HEK293 (cell line): ENCODE data around the gene NPFF.
A peak's percentile ranks its signal among the peaks of the same experiment; 100 is the strongest.

ENCODE experiments used
- CTCF ChIA-PET: fragments of 350-600 bp; formaldehyde crosslinking; extraction: SDS; loops from one replicate; lab custom pipeline; 2021; ENCODE audit warnings: antibody characterized with exemption; lab: Yijun Ruan, JAX
- POLR2A ChIA-PET: fragments of 300-600 bp; formaldehyde crosslinking; extraction: SDS; loops from one replicate; lab custom pipeline; 2020; ENCODE audit warnings: antibody characterized with exemption, inconsistent platforms; lab: Yijun Ruan, JAX
- H3K27ac ChIP-seq: fragments of 200-500 bp; sonication (Bioruptor generic); 2 replicates; pipeline ENCODE4 v1.5.1; 2014; ENCODE audit warnings: low read depth, low read length, control low read depth, inconsistent platforms; ENCODE audit errors: extremely low read depth
- H3K36me3 ChIP-seq, 2 experiments: fragments of 200-500 bp in 1 of 2; sonication (Bioruptor generic) in 1 of 2; 1 replicate in 1 of 2; 2 replicates in 1 of 2; pipeline ENCODE4 v1.5.1; 2014 to 2017; ENCODE audit warnings: inconsistent platforms in 2 of 2, low read length in 2 of 2; ENCODE audit not compliant: control insufficient read depth in 2 of 2, insufficient read depth in 1 of 2
- H3K4me1 ChIP-seq: fragments of 200-500 bp; sonication (Bioruptor generic); 2 replicates; pipeline ENCODE4 v1.5.1; 2014; ENCODE audit warnings: mild to moderate bottlenecking, low read length, inconsistent platforms; ENCODE audit not compliant: control insufficient read depth, insufficient read depth
- H3K4me3 ChIP-seq: 2 replicates; pipeline ENCODE4 v1.5.1; 2011; ENCODE audit warnings: low read depth, mild to moderate bottlenecking, control low read depth, low read length, moderate library complexity
- H3K9me3 ChIP-seq: fragments of 200-500 bp; sonication (Bioruptor generic); 2 replicates; pipeline ENCODE4 v1.5.1; 2014; ENCODE audit warnings: low read depth, low read length, inconsistent platforms; ENCODE audit not compliant: control insufficient read depth, insufficient read depth
- ATF2 ChIP-seq: fragments of 450-650 bp; formaldehyde crosslinking; IDR thresholded peaks from 2 replicates; pipeline ENCODE4 v1.5.1; 2016; ENCODE audit warnings: missing biosample characterization, missing genetic modification characterization, low read depth
- CTCF ChIP-seq: fragments of 450-650 bp; formaldehyde crosslinking; IDR thresholded peaks from 2 replicates; pipeline ENCODE4 v1.5.1; 2016; ENCODE audit warnings: missing biosample characterization, missing genetic modification characterization
- KLF7 ChIP-seq: fragments of 450-650 bp; formaldehyde crosslinking; IDR thresholded peaks from 2 replicates; pipeline ENCODE4 v1.5.1; 2016; ENCODE audit warnings: missing biosample characterization, missing genetic modification characterization, borderline replicate concordance
- MZF1 ChIP-seq: fragments of 450-650 bp; formaldehyde crosslinking; IDR thresholded peaks from 2 replicates; pipeline ENCODE4 v1.5.1; 2017; ENCODE audit warnings: missing biosample characterization, missing genetic modification characterization, borderline replicate concordance
- PRDM1 ChIP-seq: fragments of 450-650 bp; formaldehyde crosslinking; IDR thresholded peaks from 2 replicates; pipeline ENCODE4; 2016; ENCODE audit warnings: missing biosample characterization, missing genetic modification characterization
- SCRT2 ChIP-seq: fragments of 450-650 bp; formaldehyde crosslinking; IDR thresholded peaks from 2 replicates; pipeline ENCODE4 v1.5.1; 2016; ENCODE audit warnings: missing biosample characterization, missing genetic modification characterization
- ZFHX2 ChIP-seq: fragments of 450-650 bp; formaldehyde crosslinking; conservative IDR thresholded peaks from 2 replicates; pipeline ENCODE4 v1.5.1; 2016; ENCODE audit warnings: missing biosample characterization, missing genetic modification characterization
- ZFP69B ChIP-seq: fragments of 450-650 bp; formaldehyde crosslinking; IDR thresholded peaks from 2 replicates; pipeline ENCODE4 v1.5.1; 2016; ENCODE audit warnings: missing biosample characterization, missing genetic modification characterization
- ZIC2 ChIP-seq: fragments of 450-650 bp; formaldehyde crosslinking; IDR thresholded peaks from 2 replicates; pipeline ENCODE4 v1.5.1; 2016; ENCODE audit warnings: missing biosample characterization, missing genetic modification characterization
- ZNF10 ChIP-seq: fragments of 450-650 bp; formaldehyde crosslinking; IDR thresholded peaks from 2 replicates; pipeline ENCODE4 v1.5.1; 2017; ENCODE audit warnings: missing biosample characterization, missing genetic modification characterization
- ZNF155 ChIP-seq: fragments of 450-650 bp; formaldehyde crosslinking; IDR thresholded peaks from 2 replicates; pipeline ENCODE4 v1.5.1; 2016; ENCODE audit warnings: missing biosample characterization, missing genetic modification characterization
- ZNF19 ChIP-seq: fragments of 450-650 bp; formaldehyde crosslinking; IDR thresholded peaks from 2 replicates; pipeline ENCODE4; 2016; ENCODE audit warnings: missing biosample characterization, missing genetic modification characterization, low read depth
- ZNF223 ChIP-seq: fragments of 450-650 bp; formaldehyde crosslinking; IDR thresholded peaks from 2 replicates; pipeline ENCODE4 v1.5.1; 2016; ENCODE audit warnings: missing biosample characterization, missing genetic modification characterization
- ZNF248 ChIP-seq: fragments of 450-650 bp; formaldehyde crosslinking; IDR thresholded peaks from 2 replicates; pipeline ENCODE4 v1.5.1; 2017; ENCODE audit warnings: missing biosample characterization, missing genetic modification characterization
- ZNF341 ChIP-seq: fragments of 450-650 bp; formaldehyde crosslinking; IDR thresholded peaks from 2 replicates; pipeline ENCODE4; 2016; ENCODE audit warnings: low read depth, missing biosample characterization, missing genetic modification characterization
- ZNF366 ChIP-seq: fragments of 450-650 bp; formaldehyde crosslinking; conservative IDR thresholded peaks from 2 replicates; pipeline ENCODE4 v1.5.1; 2016; ENCODE audit warnings: missing biosample characterization, missing genetic modification characterization
- ZNF501 ChIP-seq: fragments of 450-650 bp; formaldehyde crosslinking; IDR thresholded peaks from 2 replicates; pipeline ENCODE4 v1.5.1; 2016; ENCODE audit warnings: missing biosample characterization, missing genetic modification characterization
- ZNF544 ChIP-seq: fragments of 450-650 bp; formaldehyde crosslinking; IDR thresholded peaks from 2 replicates; pipeline ENCODE4 v1.5.0; 2017; ENCODE audit warnings: missing biosample characterization, missing genetic modification characterization
- ZNF600 ChIP-seq: fragments of 450-650 bp; formaldehyde crosslinking; IDR thresholded peaks from 2 replicates; pipeline ENCODE4 v1.5.1; 2016; ENCODE audit warnings: missing biosample characterization, missing genetic modification characterization
- ZNF837 ChIP-seq: fragments of 450-650 bp; formaldehyde crosslinking; IDR thresholded peaks from 2 replicates; pipeline ENCODE4 v1.5.1; 2016; ENCODE audit warnings: missing biosample characterization, missing genetic modification characterization
- TF ChIP-seq, protein P1 (sequence below): fragments of 450-650 bp; IDR thresholded peaks from 2 replicates; pipeline ENCODE4 v1.5.1; 2018; ENCODE audit warnings: missing biosample characterization, mild to moderate bottlenecking, missing genetic modification characterization
- TF ChIP-seq, protein P2 (sequence below): fragments of 450-650 bp; formaldehyde crosslinking; IDR thresholded peaks from 2 replicates; pipeline ENCODE4 v1.5.1; 2016; ENCODE audit warnings: missing biosample characterization, missing genetic modification characterization

NPFF gene

GRCh38 chr12:53483979-53484377 lies 23.3 kb downstream of the NPFF start:
- ChIA-PET POLR2A (interaction anchor here (0.7 to 3.9 kb wide), 6 partner anchors 9 to 163 kb away, joined by 3 to 39 read pairs (median 6); partner anchors contain the start of genes AAAS, MAP3K12, PRR13 and TARBP2), CTCF (interaction anchor here (0.7 kb wide), 1 partner anchor 17 kb away, joined by 3 read pairs; the partner anchor contains the start of gene TARBP2)
- TF ChIP-seq ATF2 (no peak), PRDM1 (tag by site-specific recombination) (peak; percentile 56; the same call in 1 of the 2 replicates), ZNF341 (tag by site-specific recombination) (no peak), ZNF223 (tag by site-specific recombination) (no peak), ZNF600 (tag by site-specific recombination) (peak; percentile 85), ZNF366 (tag by site-specific recombination) (0 out of 2 replicates have a peak, but pooled peaks have one; percentile 33), SCRT2 (tag by site-specific recombination) (no peak), ZFHX2 (tag by site-specific recombination) (peak; percentile 57; the same call in 1 of the 2 replicates), ZNF544 (tag by site-specific recombination) (no peak), ZNF837 (tag by site-specific recombination) (no peak), ZNF248 (tag by site-specific recombination) (no peak), ZNF10 (tag by site-specific recombination) (peak; percentile 43), ZNF501 (no peak), ZNF155 (tag by site-specific recombination) (no peak), ZIC2 (tag by site-specific recombination) (no peak), KLF7 (tag by site-specific recombination) (no peak), MZF1 (no peak), ZFP69B (tag by site-specific recombination) (no peak), ZNF19 (tag by site-specific recombination) (no peak), CTCF (no peak)
- TF ChIP-seq, protein P1, sequence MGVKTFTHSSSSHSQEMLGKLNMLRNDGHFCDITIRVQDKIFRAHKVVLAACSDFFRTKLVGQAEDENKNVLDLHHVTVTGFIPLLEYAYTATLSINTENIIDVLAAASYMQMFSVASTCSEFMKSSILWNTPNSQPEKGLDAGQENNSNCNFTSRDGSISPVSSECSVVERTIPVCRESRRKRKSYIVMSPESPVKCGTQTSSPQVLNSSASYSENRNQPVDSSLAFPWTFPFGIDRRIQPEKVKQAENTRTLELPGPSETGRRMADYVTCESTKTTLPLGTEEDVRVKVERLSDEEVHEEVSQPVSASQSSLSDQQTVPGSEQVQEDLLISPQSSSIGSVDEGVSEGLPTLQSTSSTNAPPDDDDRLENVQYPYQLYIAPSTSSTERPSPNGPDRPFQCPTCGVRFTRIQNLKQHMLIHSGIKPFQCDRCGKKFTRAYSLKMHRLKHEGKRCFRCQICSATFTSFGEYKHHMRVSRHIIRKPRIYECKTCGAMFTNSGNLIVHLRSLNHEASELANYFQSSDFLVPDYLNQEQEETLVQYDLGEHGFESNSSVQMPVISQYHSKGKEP (tag by site-specific recombination), result no peak
- TF ChIP-seq, protein P2, sequence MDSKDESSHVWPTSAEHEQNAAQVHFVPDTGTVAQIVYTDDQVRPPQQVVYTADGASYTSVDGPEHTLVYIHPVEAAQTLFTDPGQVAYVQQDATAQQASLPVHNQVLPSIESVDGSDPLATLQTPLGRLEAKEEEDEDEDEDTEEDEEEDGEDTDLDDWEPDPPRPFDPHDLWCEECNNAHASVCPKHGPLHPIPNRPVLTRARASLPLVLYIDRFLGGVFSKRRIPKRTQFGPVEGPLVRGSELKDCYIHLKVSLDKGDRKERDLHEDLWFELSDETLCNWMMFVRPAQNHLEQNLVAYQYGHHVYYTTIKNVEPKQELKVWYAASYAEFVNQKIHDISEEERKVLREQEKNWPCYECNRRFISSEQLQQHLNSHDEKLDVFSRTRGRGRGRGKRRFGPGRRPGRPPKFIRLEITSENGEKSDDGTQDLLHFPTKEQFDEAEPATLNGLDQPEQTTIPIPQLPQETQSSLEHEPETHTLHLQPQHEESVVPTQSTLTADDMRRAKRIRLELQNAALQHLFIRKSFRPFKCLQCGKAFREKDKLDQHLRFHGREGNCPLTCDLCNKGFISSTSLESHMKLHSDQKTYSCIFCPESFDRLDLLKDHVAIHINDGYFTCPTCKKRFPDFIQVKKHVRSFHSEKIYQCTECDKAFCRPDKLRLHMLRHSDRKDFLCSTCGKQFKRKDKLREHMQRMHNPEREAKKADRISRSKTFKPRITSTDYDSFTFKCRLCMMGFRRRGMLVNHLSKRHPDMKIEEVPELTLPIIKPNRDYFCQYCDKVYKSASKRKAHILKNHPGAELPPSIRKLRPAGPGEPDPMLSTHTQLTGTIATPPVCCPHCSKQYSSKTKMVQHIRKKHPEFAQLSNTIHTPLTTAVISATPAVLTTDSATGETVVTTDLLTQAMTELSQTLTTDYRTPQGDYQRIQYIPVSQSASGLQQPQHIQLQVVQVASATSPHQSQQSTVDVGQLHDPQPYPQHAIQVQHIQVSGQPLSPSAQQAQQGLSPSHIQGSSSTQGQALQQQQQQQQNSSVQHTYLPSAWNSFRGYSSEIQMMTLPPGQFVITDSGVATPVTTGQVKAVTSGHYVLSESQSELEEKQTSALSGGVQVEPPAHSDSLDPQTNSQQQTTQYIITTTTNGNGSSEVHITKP (tag by site-specific recombination), result no peak
- Histone ChIP-seq H3K4me1 (no peaks in the 10 kb centered on the region), H3K27ac (no peak overlapping the region), H3K4me3 (no peak overlapping the region), H3K36me3 (peaks cover 15 to 88% of the 10 kb centered on the region in 2 experiments), H3K9me3 (no peaks in the 10 kb centered on the region)
